Measurements from ENCODE around the gene INPPL1.

GRCh38 chr11:72239849-72240460 is 15.4 kb downstream of the INPPL1 start:
- TF ChIP-seq CTCF (IDR thresholded peaks at IDR 0.05) = peak in 1 of 7 experiments; percentile 26
- no peak for TF ChIP-seq POLR2AphosphoS5 (IDR thresholded peaks at IDR 0.05)
